Measurements from ENCODE around the gene TACC2. TPM values are rescaled to one million over a fixed set of nuclear protein-coding genes. Genes with fewer than 3 reads are reported as not detected.

Gene TACC2, protein sequence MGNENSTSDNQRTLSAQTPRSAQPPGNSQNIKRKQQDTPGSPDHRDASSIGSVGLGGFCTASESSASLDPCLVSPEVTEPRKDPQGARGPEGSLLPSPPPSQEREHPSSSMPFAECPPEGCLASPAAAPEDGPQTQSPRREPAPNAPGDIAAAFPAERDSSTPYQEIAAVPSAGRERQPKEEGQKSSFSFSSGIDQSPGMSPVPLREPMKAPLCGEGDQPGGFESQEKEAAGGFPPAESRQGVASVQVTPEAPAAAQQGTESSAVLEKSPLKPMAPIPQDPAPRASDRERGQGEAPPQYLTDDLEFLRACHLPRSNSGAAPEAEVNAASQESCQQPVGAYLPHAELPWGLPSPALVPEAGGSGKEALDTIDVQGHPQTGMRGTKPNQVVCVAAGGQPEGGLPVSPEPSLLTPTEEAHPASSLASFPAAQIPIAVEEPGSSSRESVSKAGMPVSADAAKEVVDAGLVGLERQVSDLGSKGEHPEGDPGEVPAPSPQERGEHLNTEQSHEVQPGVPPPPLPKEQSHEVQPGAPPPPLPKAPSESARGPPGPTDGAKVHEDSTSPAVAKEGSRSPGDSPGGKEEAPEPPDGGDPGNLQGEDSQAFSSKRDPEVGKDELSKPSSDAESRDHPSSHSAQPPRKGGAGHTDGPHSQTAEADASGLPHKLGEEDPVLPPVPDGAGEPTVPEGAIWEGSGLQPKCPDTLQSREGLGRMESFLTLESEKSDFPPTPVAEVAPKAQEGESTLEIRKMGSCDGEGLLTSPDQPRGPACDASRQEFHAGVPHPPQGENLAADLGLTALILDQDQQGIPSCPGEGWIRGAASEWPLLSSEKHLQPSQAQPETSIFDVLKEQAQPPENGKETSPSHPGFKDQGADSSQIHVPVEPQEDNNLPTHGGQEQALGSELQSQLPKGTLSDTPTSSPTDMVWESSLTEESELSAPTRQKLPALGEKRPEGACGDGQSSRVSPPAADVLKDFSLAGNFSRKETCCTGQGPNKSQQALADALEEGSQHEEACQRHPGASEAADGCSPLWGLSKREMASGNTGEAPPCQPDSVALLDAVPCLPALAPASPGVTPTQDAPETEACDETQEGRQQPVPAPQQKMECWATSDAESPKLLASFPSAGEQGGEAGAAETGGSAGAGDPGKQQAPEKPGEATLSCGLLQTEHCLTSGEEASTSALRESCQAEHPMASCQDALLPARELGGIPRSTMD (N-terminal part only)
- total RNA-seq = 21.2 TPM
- polyA plus RNA-seq = 82.7 TPM

- Histone ChIP-seq H3K36me3 (ENCODE audit: insufficient read depth) (no peaks in the 10 kb centered on the region), H3K4me3 (ENCODE audit: low read depth, low read length) (no peak within 1 kb of the TSS), H3K4me1 (ENCODE audit: insufficient read depth) (no peaks in the 10 kb centered on the region), H3K27ac (ENCODE audit: low read depth) (no peak within 1 kb of the TSS)
- 72% methylated on average over 15 of the region's 15 CpGs for WGBS
- no peak for DNase-seq (ENCODE audit: extremely low spot score)
Observed at GRCh38 chr10:121988361-121989324, at the start of gene TACC2. TACC2 (plus strand) TSS chr10:121989163; CDS start chr10:122021982, 32,819 bp downstream.

- H3K4me3 ChIP-seq (ENCODE audit: low read depth, low read length) = no peak overlapping the region
- no peaks in the 10 kb centered on the region for H3K36me3 ChIP-seq (ENCODE audit: insufficient read depth)
- DNase-seq (ENCODE audit: extremely low spot score) = no peak
- no peak overlapping the region for H3K27ac ChIP-seq (ENCODE audit: low read depth)
- 82% methylated on average over 3 of the region's 3 CpGs for WGBS
- H3K4me1 ChIP-seq (ENCODE audit: insufficient read depth) = no peaks in the 10 kb centered on the region
Observed at GRCh38 chr10:121941532-121941931, 47.4 kb upstream of the TACC2 start.

DNA sequence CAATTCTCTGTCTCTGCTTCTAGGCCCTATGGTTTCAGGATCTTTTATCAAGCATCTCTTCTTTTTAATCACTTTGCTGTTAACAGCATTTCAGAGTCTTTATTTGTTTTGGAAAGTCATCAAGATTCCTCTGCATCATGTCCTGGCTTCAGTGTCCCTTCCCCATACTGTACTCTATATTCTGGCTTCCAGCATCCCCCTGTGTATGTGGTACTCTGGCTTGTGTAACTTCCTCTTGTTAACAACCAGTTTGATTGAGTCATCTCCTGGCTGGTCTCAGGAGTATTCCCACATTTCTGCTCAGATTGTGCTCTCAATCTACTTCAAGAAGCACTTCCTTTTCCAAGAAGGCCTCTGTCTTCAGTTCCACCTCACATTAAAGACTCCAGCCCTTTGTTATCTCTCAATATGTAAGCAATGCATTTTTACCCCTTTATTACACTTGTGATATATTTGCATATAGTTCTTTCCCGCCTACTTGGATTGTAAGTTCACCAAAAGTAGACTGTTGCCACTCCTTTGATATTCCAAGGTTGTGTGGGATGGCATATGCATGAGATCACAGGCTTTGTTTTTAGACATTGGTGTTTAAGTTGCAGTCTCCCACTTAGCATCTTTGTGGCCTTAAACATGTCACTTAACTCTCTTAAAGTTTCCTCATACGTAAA is 46.1 kb upstream of the TACC2 start:
- DNase-seq (ENCODE audit: extremely low spot score) = no peak
- no peak overlapping the region for H3K4me3 ChIP-seq (ENCODE audit: low read depth, low read length)
- WGBS = 54% methylated on average over 2 of the region's 2 CpGs
- no peak overlapping the region for H3K27ac ChIP-seq (ENCODE audit: low read depth)
- H3K4me1 ChIP-seq (ENCODE audit: insufficient read depth) = no peaks in the 10 kb centered on the region
- no peaks in the 10 kb centered on the region for H3K36me3 ChIP-seq (ENCODE audit: insufficient read depth)

- Histone ChIP-seq H3K4me1 (ENCODE audit: insufficient read depth) (no peaks in the 10 kb centered on the region), H3K36me3 (ENCODE audit: insufficient read depth) (no peaks in the 10 kb centered on the region)
- 75% methylated on average over 7 of the region's 7 CpGs for WGBS
Observed at GRCh38 chr10:121947343-121948330, 41.3 kb upstream of the TACC2 start.

GRCh38 chr10:121949049-121949448 is 39.9 kb upstream of the TACC2 start:
- no peaks in the 10 kb centered on the region for H3K4me1 ChIP-seq (ENCODE audit: insufficient read depth)

More at GRCh38 chr10:121947343-121948330, 41.3 kb upstream of the TACC2 start:
- Histone ChIP-seq H3K27ac (ENCODE audit: low read depth) (no peak overlapping the region), H3K4me3 (ENCODE audit: low read depth, low read length) (no peak overlapping the region)
- no peak for DNase-seq (ENCODE audit: extremely low spot score)

GRCh38 chr10:121949451-121949850 is 39.5 kb upstream of the TACC2 start:
- 56% methylated on average over 3 of the region's 3 CpGs for WGBS
- H3K4me3 ChIP-seq (ENCODE audit: low read depth, low read length) = no peak overlapping the region
- no peaks in the 10 kb centered on the region for H3K4me1 ChIP-seq (ENCODE audit: insufficient read depth)
- H3K36me3 ChIP-seq (ENCODE audit: insufficient read depth) = no peaks in the 10 kb centered on the region
- no peak overlapping the region for H3K27ac ChIP-seq (ENCODE audit: low read depth)
- DNase-seq (ENCODE audit: extremely low spot score) = no peak

More at GRCh38 chr10:121949049-121949448, 39.9 kb upstream of the TACC2 start:
- Histone ChIP-seq H3K36me3 (ENCODE audit: insufficient read depth) (no peaks in the 10 kb centered on the region), H3K4me3 (ENCODE audit: low read depth, low read length) (no peak overlapping the region), H3K27ac (ENCODE audit: low read depth) (no peak overlapping the region)
- 20% methylated on average over 2 of the region's 2 CpGs for WGBS
- DNase-seq (ENCODE audit: extremely low spot score) = no peak

DNA sequence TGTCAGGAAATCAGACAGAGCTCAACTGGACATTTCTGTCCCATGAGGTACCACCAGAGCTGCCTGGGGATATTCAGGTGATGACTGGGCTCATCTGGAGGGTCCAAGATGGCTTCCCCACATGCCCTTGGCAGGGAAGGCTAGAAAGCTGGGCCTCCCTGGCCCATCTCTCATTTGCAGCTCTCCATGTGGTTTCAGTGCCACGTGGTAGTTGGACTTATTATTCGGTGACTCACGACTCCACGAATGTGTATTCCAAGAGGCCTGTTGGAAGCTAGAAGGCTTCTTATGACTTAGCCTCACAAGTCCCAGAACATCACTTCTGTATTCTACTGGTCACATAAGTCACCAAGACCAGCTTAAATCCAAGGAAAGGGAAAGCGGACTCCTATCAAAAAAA is 36.7 kb upstream of the TACC2 start:
- Histone ChIP-seq H3K36me3 (ENCODE audit: insufficient read depth) (no peaks in the 10 kb centered on the region), H3K4me1 (ENCODE audit: insufficient read depth) (no peaks in the 10 kb centered on the region), H3K4me3 (ENCODE audit: low read depth, low read length) (no peak overlapping the region), H3K27ac (ENCODE audit: low read depth) (no peak overlapping the region)
- DNase-seq (ENCODE audit: extremely low spot score) = no peak
- 92% methylated on average over 5 of the region's 5 CpGs for WGBS

- H3K36me3 ChIP-seq (ENCODE audit: insufficient read depth) = no peaks in the 10 kb centered on the region
- no peak overlapping the region for H3K27ac ChIP-seq (ENCODE audit: low read depth)
- DNase-seq (ENCODE audit: extremely low spot score) = no peak
- 82% methylated on average over 7 of the region's 7 CpGs for WGBS
- H3K4me3 ChIP-seq (ENCODE audit: low read depth, low read length) = no peak overlapping the region
- H3K4me1 ChIP-seq (ENCODE audit: insufficient read depth) = no peaks in the 10 kb centered on the region
Observed at GRCh38 chr10:121956111-121957061, 32.6 kb upstream of the TACC2 start.

- Histone ChIP-seq H3K4me3 (ENCODE audit: low read depth, low read length) (no peak overlapping the region), H3K27ac (ENCODE audit: low read depth) (no peak overlapping the region), H3K36me3 (ENCODE audit: insufficient read depth) (no peaks in the 10 kb centered on the region), H3K4me1 (ENCODE audit: insufficient read depth) (no peaks in the 10 kb centered on the region)
- 93% methylated on average over 3 of the region's 3 CpGs for WGBS
- DNase-seq (ENCODE audit: extremely low spot score) = no peak
Observed at GRCh38 chr10:121959671-121960070, 29.3 kb upstream of the TACC2 start.

DNA sequence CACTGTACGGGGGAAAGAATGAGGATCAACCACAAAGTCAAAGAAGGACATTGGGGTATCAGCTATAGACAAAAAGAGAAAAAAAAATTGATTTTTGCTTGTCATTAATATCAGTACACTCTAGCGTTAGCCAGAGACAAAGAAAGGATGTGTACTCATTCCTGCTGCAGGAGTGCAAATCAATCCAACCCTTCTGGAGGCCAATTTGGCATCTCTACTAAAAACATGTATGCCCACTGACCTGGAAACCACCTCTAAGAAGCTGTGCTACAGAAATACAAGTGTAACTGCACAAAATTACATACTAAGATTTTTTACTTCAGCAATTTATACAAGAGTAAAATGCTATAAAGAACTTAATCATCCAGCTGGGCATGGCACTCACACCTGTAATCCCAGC is 27.5 kb upstream of the TACC2 start:
- Histone ChIP-seq H3K36me3 (ENCODE audit: insufficient read depth) (peaks cover 1% of the 10 kb centered on the region), H3K4me3 (ENCODE audit: low read depth, low read length) (no peak overlapping the region)
- WGBS = 90% methylated on average over 2 of the region's 2 CpGs

More for the DNA sequence above, 27.5 kb upstream of the TACC2 start:
- H3K4me1 ChIP-seq (ENCODE audit: insufficient read depth) = no peaks in the 10 kb centered on the region
- H3K27ac ChIP-seq (ENCODE audit: low read depth) = no peak overlapping the region
- no peak for DNase-seq (ENCODE audit: extremely low spot score)
